CD4-positive, alpha-beta T cell treated with Interleukin-21 for 1 hour (primary cell): ENCODE data around the gene PFKP.
A peak's percentile ranks its signal among the peaks of the same experiment; 100 is the strongest.

Experiments
- DNase-seq: peaks from one replicate; pipeline ENCODE4 v3.0.0-alpha.2; 2020

Gene PFKP

GRCh38 chr10:3072641-3073360 lies 5.5 kb downstream of the PFKP start:
- DNase-seq: no peak

- DNase-seq: no peak
These were observed 6.9 kb downstream of the PFKP start for GRCh38 chr10:3074145-3074665.

GRCh38 chr10:3074985-3075600 lies 7.7 kb downstream of the PFKP start:
- no peak for DNase-seq

GRCh38 chr10:3076138-3076537 lies 8.8 kb downstream of the PFKP start:
- DNase-seq: no peak

GRCh38 chr10:3077509-3077908 lies 10.2 kb downstream of the PFKP start:
- DNase-seq: no peak

- DNase-seq: no peak
These were observed 10.7 kb downstream of the PFKP start for GRCh38 chr10:3077940-3078630.

DNA sequence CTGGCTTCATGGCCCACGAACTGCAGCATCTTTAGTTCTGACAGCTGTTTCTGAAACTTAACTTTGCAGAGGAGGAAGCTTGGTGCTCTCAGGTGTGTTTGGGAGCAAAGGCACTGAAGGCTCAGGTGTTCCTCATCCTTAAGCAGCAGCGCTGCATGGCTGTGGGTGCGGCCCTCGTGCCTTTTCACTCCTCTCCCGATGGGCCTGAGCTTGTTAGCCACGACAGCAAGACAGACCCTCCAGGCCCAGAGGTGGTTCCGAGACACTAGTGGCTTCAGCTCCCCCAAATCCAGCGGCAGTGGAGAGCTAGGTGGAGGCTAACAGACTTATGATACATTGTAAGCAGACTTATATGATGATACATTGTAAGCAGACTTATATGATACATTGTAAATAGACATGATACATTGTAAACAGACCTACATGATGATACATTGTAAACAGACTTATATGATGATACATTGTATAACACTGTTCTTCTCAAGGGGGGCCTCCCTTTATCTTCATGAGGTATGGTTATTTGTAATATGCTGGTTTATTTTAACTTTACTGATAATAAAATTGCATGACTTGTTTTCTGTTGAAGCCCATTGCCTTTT lies 14.1 kb downstream of the PFKP start:
- no peak for DNase-seq

DNA sequence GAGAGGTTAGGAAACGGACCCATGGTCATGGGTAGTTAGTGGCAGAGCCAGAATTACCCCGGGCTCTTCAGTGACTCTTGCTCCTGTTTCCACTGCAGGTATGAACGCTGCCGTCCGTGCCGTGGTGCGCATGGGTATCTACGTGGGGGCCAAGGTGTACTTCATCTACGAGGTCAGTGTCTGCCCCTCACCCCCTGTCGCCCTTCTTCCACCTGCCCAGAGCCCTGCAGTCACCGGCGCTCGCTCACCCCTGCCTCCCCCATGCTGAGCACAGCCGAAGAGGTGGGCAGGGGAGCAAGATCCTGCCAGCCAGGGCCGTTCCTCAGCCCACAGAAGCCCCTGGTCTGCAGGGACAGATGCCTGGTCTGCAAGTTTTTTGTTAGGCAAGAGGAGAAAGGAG lies 14.9 kb downstream of the PFKP start:
- DNase-seq: no peak

GRCh38 chr10:3085785-3086567 lies 18.6 kb downstream of the PFKP start:
- DNase-seq: no peak

DNA sequence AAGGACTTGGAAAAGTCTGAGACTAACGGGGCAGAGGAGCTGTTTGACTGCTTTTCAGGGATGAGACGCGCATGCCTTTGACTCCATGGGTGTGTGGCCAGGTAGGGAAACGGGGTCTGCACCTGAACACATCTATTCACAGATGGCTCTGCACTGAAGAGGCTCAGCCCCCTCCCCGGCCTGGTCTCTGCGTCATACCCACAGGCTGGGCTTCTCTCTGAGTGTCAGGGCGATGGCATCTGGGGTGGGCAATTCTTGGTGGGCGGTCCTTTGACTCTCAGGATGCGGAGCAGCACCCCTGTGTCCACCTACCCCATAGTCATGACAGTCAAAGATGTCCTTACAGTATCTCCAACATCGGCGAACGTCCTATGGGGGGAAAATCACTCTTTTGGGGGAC lies 23.0 kb downstream of the PFKP start:
- DNase-seq: no peak

- DNase-seq: no peak
These were observed 23.8 kb downstream of the PFKP start for GRCh38 chr10:3090914-3091787.

- DNase-seq: no peak
These were observed 24.6 kb downstream of the PFKP start for GRCh38 chr10:3091921-3092320.

GRCh38 chr10:3093996-3094395 lies 26.6 kb downstream of the PFKP start:
- no peak for DNase-seq

DNA sequence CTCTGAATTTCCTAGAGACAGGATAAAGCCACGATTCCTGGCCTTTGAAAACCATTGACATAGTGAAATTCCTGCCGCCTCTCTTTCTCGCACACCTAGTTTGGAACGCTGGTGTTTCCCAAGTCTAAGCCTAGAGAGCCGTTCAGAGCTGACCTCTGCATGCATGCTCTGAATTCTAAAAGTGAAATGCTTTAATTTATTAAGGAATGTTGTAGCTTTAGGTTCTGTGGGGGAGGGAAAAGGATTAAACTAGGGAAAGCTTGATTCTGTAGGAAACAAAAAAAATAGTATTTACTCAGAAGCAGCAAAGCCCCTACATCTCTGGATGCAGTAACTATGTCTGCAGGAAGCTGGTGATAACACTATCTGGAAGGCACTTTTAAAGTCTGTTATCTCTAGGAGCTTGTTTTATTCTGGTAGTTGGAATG lies 27.3 kb downstream of the PFKP start:
- DNase-seq: no peak

DNA sequence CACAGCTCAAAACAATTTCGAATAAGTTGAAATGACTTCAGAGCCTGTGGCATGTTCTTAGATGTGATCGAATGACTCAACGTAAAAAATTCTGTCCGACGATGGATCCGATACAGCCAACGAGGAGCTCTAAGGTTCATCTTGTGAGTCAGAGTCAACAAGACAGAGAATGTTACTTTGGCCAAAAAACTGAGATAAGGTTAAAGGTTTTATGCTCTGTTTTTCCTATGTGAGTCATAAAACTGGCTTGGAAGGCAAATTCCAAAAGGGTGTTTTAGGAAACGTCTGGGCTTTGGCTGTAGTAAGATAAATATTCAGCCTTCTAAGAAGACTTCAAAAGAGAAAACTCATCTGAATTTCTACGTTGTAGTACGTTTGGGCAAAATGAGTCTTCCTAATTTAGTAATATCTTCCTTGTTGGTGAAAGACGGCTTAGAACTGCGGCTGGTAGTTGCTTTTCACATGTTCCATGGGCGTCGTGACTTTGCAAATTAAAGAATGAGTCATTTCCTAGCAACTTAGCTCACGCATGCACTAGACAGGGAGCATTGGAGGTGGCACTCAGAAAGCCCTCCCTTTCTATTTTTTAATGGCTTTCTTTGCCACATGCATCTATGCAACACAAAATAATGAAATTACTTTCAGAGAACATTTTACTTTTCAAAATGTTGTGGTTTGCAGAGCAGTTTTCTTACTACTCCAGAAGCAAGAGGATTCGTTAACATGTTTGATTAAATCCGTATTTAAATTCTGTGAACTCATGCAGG lies 28.2 kb downstream of the PFKP start:
- peak; percentile 44 for DNase-seq

DNA sequence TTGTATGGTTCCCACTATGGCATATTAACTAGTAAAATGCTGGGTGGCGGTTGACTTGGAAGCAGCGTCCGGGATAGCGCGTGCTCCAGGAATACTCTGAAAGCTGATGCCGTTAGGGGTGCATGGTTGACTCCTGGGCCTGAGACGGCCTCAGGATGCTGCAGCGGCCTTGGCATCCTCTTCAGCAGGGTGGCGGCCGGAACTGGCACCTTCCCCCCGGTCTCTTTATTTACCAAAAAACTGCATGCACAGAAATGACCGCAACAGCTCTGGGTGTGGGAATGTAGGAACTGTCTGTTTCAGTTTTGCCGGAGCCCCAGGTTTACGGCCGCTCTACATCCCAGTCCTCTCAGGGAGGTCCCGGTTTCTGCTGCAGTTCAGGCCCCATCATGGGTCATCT lies 28.8 kb downstream of the PFKP start:
- DNase-seq: no peak

- DNase-seq: no peak
These were observed 29.8 kb downstream of the PFKP start for GRCh38 chr10:3097160-3097559.

GRCh38 chr10:3098689-3099088 lies 31.3 kb downstream of the PFKP start:
- no peak for DNase-seq

- DNase-seq: no peak
These were observed 32.1 kb downstream of the PFKP start for GRCh38 chr10:3099291-3100092.
